Measurements from ENCODE around the gene EIF2A. TPM values are rescaled to one million over a fixed set of nuclear protein-coding genes. Genes with fewer than 3 reads are reported as not detected.

The EIF2A gene
- total and polyA plus RNA-seq, 2 of the 13 experiments (the other 11 are each of a cell fraction or from before 2014, with no cell fraction given) = 124 to 139 TPM

- peak; percentile 74; the same call in 1 of the 2 replicates for TF ChIP-seq MYC (CRISPR knock-in tag; IDR thresholded peaks at IDR 0.05; ENCODE audit: borderline replicate concordance)
- no peak; the same call in 1 of the 2 replicates for TF ChIP-seq JDP2 (CRISPR knock-in tag; IDR thresholded peaks at IDR 0.05; ENCODE audit: borderline replicate concordance)
- peak; percentile 56; the same call in 1 of the 2 replicates for TF ChIP-seq KLF11 (CRISPR knock-in tag; IDR thresholded peaks at IDR 0.05)
- peak; percentile 51; the same call in 1 of the 2 replicates for TF ChIP-seq THRA (CRISPR knock-in tag; IDR thresholded peaks at IDR 0.05; ENCODE audit: borderline replicate concordance)
- TF ChIP-seq GFI1 (CRISPR knock-in tag; IDR thresholded peaks at IDR 0.05; ENCODE audit: borderline replicate concordance) = peak; percentile 83; the same call in 1 of the 2 replicates
- TF ChIP-seq NPAS2 (CRISPR knock-in tag; IDR thresholded peaks at IDR 0.05; ENCODE audit: borderline replicate concordance) = no peak
- no peak for TF ChIP-seq JUN (CRISPR knock-in tag; IDR thresholded peaks at IDR 0.05)
- peak; percentile 78; the same call in 1 of the 2 replicates for TF ChIP-seq IRF9 (CRISPR knock-in tag; IDR thresholded peaks at IDR 0.05; ENCODE audit: borderline replicate concordance)
- peak; percentile 95 for TF ChIP-seq POLR2A (IDR thresholded peaks at IDR 0.05; ENCODE audit: insufficient read depth in 1 of 2, low read depth in 2 of 2, low read length in 2 of 2)
- peak; percentile 31; the same call in 1 of the 2 replicates for TF ChIP-seq TP53 (CRISPR knock-in tag; conservative IDR thresholded peaks at IDR 0.05)
- no peak; the same call in 1 of the 2 replicates for TF ChIP-seq ZBED4 (CRISPR knock-in tag; IDR thresholded peaks at IDR 0.05; ENCODE audit: borderline replicate concordance)
- TF ChIP-seq ATRX (CRISPR knock-in tag; IDR thresholded peaks at IDR 0.05; ENCODE audit: borderline replicate concordance) = no peak
- TF ChIP-seq CENPT (CRISPR knock-in tag; IDR thresholded peaks at IDR 0.05; ENCODE audit: low read depth) = no peak
- peak; percentile 91 for TF ChIP-seq ZNF558 (CRISPR knock-in tag; IDR thresholded peaks at IDR 0.05; ENCODE audit: borderline replicate concordance)
- peak; percentile 72; the same call in 1 of the 2 replicates for TF ChIP-seq HOXD1 (CRISPR knock-in tag; IDR thresholded peaks at IDR 0.05)
- peak; percentile 77 for TF ChIP-seq ZNF770 (CRISPR knock-in tag; IDR thresholded peaks at IDR 0.05)
- no peak for TF ChIP-seq PBX2 (CRISPR knock-in tag; IDR thresholded peaks at IDR 0.05)
- TF ChIP-seq ATF3 (CRISPR knock-in tag; IDR thresholded peaks at IDR 0.05) = no peak; the same call in 1 of the 2 replicates
These were observed 56.8 kb downstream of the EIF2A start, which contains the start of gene SELENOT (continued) for GRCh38 chr3:150603153-150603979.
